Neutrophil (primary cell): ENCODE data around the gene TNKS2.

Experiments
- H3K27ac ChIP-seq: fragments of 200-600 bp; sonication (generic); 2 replicates; pipeline ENCODE4 v1.5.1; 2016; ENCODE audit warnings: mild to moderate bottlenecking, moderate library complexity
- H3K27me3 ChIP-seq: fragments of 200-600 bp; sonication (generic); 2 replicates; pipeline ENCODE4 v1.6.0; 2016; ENCODE audit warnings: mild to moderate bottlenecking
- H3K36me3 ChIP-seq: fragments of 200-600 bp; sonication (generic); 2 replicates; pipeline ENCODE4 v1.5.1; 2017
- H3K4me1 ChIP-seq, 2 experiments: fragments of 200-600 bp in 1 of 2; sonication (generic) in 1 of 2; 1 replicate in 1 of 2; 2 replicates in 1 of 2; pipeline versions ENCODE4 v1.5.1 to v1.6.1; 2013 to 2016; ENCODE audit warnings: low read depth in 1 of 2, low read length in 1 of 2, mild to moderate bottlenecking in 1 of 2, moderate library complexity in 1 of 2; ENCODE audit not compliant: control insufficient read depth in 1 of 2, insufficient read depth in 1 of 2
- H3K4me3 ChIP-seq, 2 experiments: fragments of 200-600 bp in 1 of 2; sonication (generic) in 1 of 2; 1 replicate in 1 of 2; 2 replicates in 1 of 2; pipeline ENCODE4 v1.5.1; 2013 to 2016; ENCODE audit warnings: low read depth in 1 of 2, low read length in 1 of 2, mild to moderate bottlenecking in 1 of 2, moderate library complexity in 1 of 2
- H3K9me3 ChIP-seq: fragments of 200-600 bp; sonication (generic); 2 replicates; pipeline ENCODE4 v1.5.1; 2016
- CTCF ChIP-seq: fragments of 200-600 bp; sonication (generic); IDR thresholded peaks from 2 replicates; pipeline ENCODE4 v1.5.1; 2016; ENCODE audit warnings: antibody characterized with exemption

TNKS2 gene

GRCh38 chr10:91896212-91896756, 98.1 kb downstream of the TNKS2 start:
- no peaks in the 10 kb centered on the region for H3K36me3 ChIP-seq
- H3K4me1 ChIP-seq: no peaks in the 10 kb centered on the region
- no peaks in the 10 kb centered on the region for H3K9me3 ChIP-seq
- no peak for TF ChIP-seq CTCF
- H3K27me3 ChIP-seq: no peaks in the 10 kb centered on the region
- H3K4me3 ChIP-seq: no peak overlapping the region
- H3K27ac ChIP-seq: no peak overlapping the region

- H3K27me3 ChIP-seq: no peaks in the 10 kb centered on the region
- H3K36me3 ChIP-seq: no peaks in the 10 kb centered on the region
- H3K9me3 ChIP-seq: no peaks in the 10 kb centered on the region
- H3K4me3 ChIP-seq: no peak overlapping the region
- TF ChIP-seq CTCF: no peak
- peaks cover 8 to 10% of the 10 kb centered on the region in 2 experiments for H3K4me1 ChIP-seq
- H3K27ac ChIP-seq: no peak overlapping the region
Observed at GRCh38 chr10:91897421-91897820, 99.2 kb downstream of the TNKS2 start.

- Histone ChIP-seq H3K36me3 (no peaks in the 10 kb centered on the region), H3K27me3 (no peaks in the 10 kb centered on the region), H3K27ac (peak overlapping the region; percentile 40), H3K4me1 (peaks cover 9 to 12% of the 10 kb centered on the region in 2 experiments), H3K4me3 (no peak overlapping the region), H3K9me3 (no peaks in the 10 kb centered on the region)
- no peak for TF ChIP-seq CTCF
Observed at GRCh38 chr10:91901784-91902677, 103.8 kb downstream of the TNKS2 start.

GRCh38 chr10:91907033-91907594, 108.9 kb downstream of the TNKS2 start:
- Histone ChIP-seq H3K9me3 (no peaks in the 10 kb centered on the region), H3K4me1 (peaks cover 21 to 22% of the 10 kb centered on the region in 2 experiments), H3K36me3 (no peaks in the 10 kb centered on the region), H3K4me3 (no peak overlapping the region), H3K27ac (no peak overlapping the region), H3K27me3 (peaks cover 33% of the 10 kb centered on the region)
- no peak for TF ChIP-seq CTCF

GRCh38 chr10:91907914-91908336, 109.7 kb downstream of the TNKS2 start:
- Histone ChIP-seq H3K4me1 (peaks cover 16 to 18% of the 10 kb centered on the region in 2 experiments), H3K4me3 (peak overlapping the region; percentile 60), H3K36me3 (no peaks in the 10 kb centered on the region), H3K9me3 (no peaks in the 10 kb centered on the region), H3K27me3 (peaks cover 33% of the 10 kb centered on the region), H3K27ac (no peak overlapping the region)
- no peak for TF ChIP-seq CTCF
